Parathyroid adenoma (tissue), 2 donors: ENCODE data around the gene CPE.

Experiments
- H2AFZ ChIP-seq: fragments of 300-600 bp; sonication (generic); one replicate; pipeline ENCODE4 v1.7.0; 2017; ENCODE audit warnings: antibody characterized with exemption, mild to moderate bottlenecking
- H3K27ac ChIP-seq: fragments of 300-600 bp; sonication (generic); one replicate; pipeline ENCODE4 v1.7.0; 2017
- H3K27me3 ChIP-seq: fragments of 300-600 bp; sonication (generic); one replicate; pipeline ENCODE4 v1.7.0; 2017; ENCODE audit warnings: low read length; ENCODE audit not compliant: control insufficient read depth, insufficient read depth
- H3K36me3 ChIP-seq: fragments of 300-600 bp; sonication (generic); one replicate; pipeline ENCODE4 v1.7.0; 2017; ENCODE audit warnings: low read length; ENCODE audit not compliant: control insufficient read depth, insufficient read depth
- H3K4me1 ChIP-seq: fragments of 300-600 bp; sonication (generic); one replicate; pipeline ENCODE4 v1.7.0; 2017; ENCODE audit warnings: control low read depth
- H3K4me2 ChIP-seq: fragments of 300-600 bp; sonication (generic); one replicate; pipeline ENCODE4 v1.7.0; 2017; ENCODE audit warnings: low read length
- H3K4me3 ChIP-seq: fragments of 300-600 bp; sonication (generic); one replicate; pipeline ENCODE4 v1.7.0; 2017; ENCODE audit warnings: low read depth, low read length
- H3K79me2 ChIP-seq: fragments of 300-600 bp; sonication (generic); one replicate; pipeline ENCODE4 v1.7.0; 2017; ENCODE audit warnings: control low read depth
- H3K9ac ChIP-seq: fragments of 300-600 bp; sonication (generic); one replicate; pipeline ENCODE4 v1.7.0; 2017; ENCODE audit warnings: mild to moderate bottlenecking
- H3K9me3 ChIP-seq: fragments of 300-600 bp; sonication (generic); one replicate; pipeline ENCODE4 v1.7.0; 2017; ENCODE audit warnings: low read length; ENCODE audit not compliant: control insufficient read depth
- CTCF ChIP-seq: fragments of 300-600 bp; sonication (generic); IDR thresholded peaks from one replicate; pipeline ENCODE4 v1.7.0; 2017; ENCODE audit warnings: antibody characterized with exemption, mild to moderate bottlenecking
- donor health status: primary hyperparathyroidism.

Gene CPE

GRCh38 chr4:165507381-165507780, 128.6 kb downstream of the CPE start:
- no peaks in the 10 kb centered on the region for H3K27me3 ChIP-seq
- H3K9me3 ChIP-seq, result no peaks in the 10 kb centered on the region
- H3K4me2 ChIP-seq, result no peak overlapping the region
- no peak overlapping the region for H2AFZ ChIP-seq
- H3K79me2 ChIP-seq, result no peaks in the 10 kb centered on the region
- no peak overlapping the region for H3K27ac ChIP-seq
- no peak for TF ChIP-seq CTCF
- no peaks in the 10 kb centered on the region for H3K36me3 ChIP-seq
- no peaks in the 10 kb centered on the region for H3K4me1 ChIP-seq
- H3K9ac ChIP-seq, result no peak overlapping the region
- no peak overlapping the region for H3K4me3 ChIP-seq

GRCh38 chr4:165508372-165509120, 129.7 kb downstream of the CPE start:
- no peaks in the 10 kb centered on the region for H3K4me1 ChIP-seq
- H3K27me3 ChIP-seq, result no peaks in the 10 kb centered on the region
- no peak overlapping the region for H3K9ac ChIP-seq
- H2AFZ ChIP-seq, result no peak overlapping the region
- no peaks in the 10 kb centered on the region for H3K36me3 ChIP-seq
- TF ChIP-seq CTCF, result no peak
- H3K27ac ChIP-seq, result no peak overlapping the region
- no peaks in the 10 kb centered on the region for H3K9me3 ChIP-seq
- no peaks in the 10 kb centered on the region for H3K79me2 ChIP-seq
- H3K4me2 ChIP-seq, result no peak overlapping the region
- no peak overlapping the region for H3K4me3 ChIP-seq

GRCh38 chr4:165512424-165512823, 133.6 kb downstream of the CPE start:
- no peak overlapping the region for H3K27ac ChIP-seq
- no peaks in the 10 kb centered on the region for H3K36me3 ChIP-seq
- no peaks in the 10 kb centered on the region for H3K4me1 ChIP-seq
- no peak overlapping the region for H3K9ac ChIP-seq
- H3K27me3 ChIP-seq, result no peaks in the 10 kb centered on the region
- no peak for TF ChIP-seq CTCF
- no peaks in the 10 kb centered on the region for H3K9me3 ChIP-seq
- H3K79me2 ChIP-seq, result no peaks in the 10 kb centered on the region
- H3K4me2 ChIP-seq, result no peak overlapping the region
- H2AFZ ChIP-seq, result peak overlapping the region; percentile 9
- no peak overlapping the region for H3K4me3 ChIP-seq

GRCh38 chr4:165514739-165515138, 135.9 kb downstream of the CPE start:
- Histone ChIP-seq H3K4me1 (no peaks in the 10 kb centered on the region), H3K36me3 (no peaks in the 10 kb centered on the region), H3K27ac (no peak overlapping the region), H3K27me3 (no peaks in the 10 kb centered on the region), H3K79me2 (no peaks in the 10 kb centered on the region), H3K9me3 (no peaks in the 10 kb centered on the region), H3K4me2 (no peak overlapping the region), H3K9ac (no peak overlapping the region), H3K4me3 (no peak overlapping the region), H2AFZ (no peak overlapping the region)
- TF ChIP-seq CTCF, result no peak

GRCh38 chr4:165515201-165515600, 136.4 kb downstream of the CPE start:
- Histone ChIP-seq H3K4me1 (no peaks in the 10 kb centered on the region), H3K4me2 (no peak overlapping the region), H3K27me3 (no peaks in the 10 kb centered on the region), H2AFZ (no peak overlapping the region), H3K36me3 (no peaks in the 10 kb centered on the region), H3K4me3 (no peak overlapping the region), H3K9ac (no peak overlapping the region), H3K27ac (no peak overlapping the region), H3K9me3 (no peaks in the 10 kb centered on the region), H3K79me2 (no peaks in the 10 kb centered on the region)
- TF ChIP-seq CTCF, result no peak
